HepG2 (cell line): Measurements from ENCODE around the gene NOP56.

Experiments used
- CBFB ChIP-seq: sonication (generic); formaldehyde crosslinking; IDR thresholded peaks from 2 replicates; pipeline ENCODE4 v1.4.0; 2020; ENCODE audit warnings: missing genetic modification reagents
- CREB1 ChIP-seq, 2 experiments: fragments of 450-650 bp in 1 of 2; IDR thresholded peaks; 2 replicates each; pipeline ENCODE4 v1.6.1; 2016 to 2017; ENCODE audit warnings: control low read depth in 1 of 2, mild to moderate bottlenecking in 1 of 2, missing compliant biosample characterization in 1 of 2, missing genetic modification characterization in 1 of 2
- CTCF ChIP-seq: sonication (generic); formaldehyde crosslinking; IDR thresholded peaks from 2 replicates; pipeline ENCODE4 v1.5.0; 2020; ENCODE audit warnings: mild to moderate bottlenecking, missing genetic modification reagents, moderate library complexity
- FOXM1 ChIP-seq: sonication (generic); formaldehyde crosslinking; IDR thresholded peaks from 2 replicates; pipeline ENCODE4 v1.5.0; 2020; ENCODE audit warnings: missing genetic modification reagents
- FOXO4 ChIP-seq: sonication (generic); formaldehyde crosslinking; conservative IDR thresholded peaks from 2 replicates; pipeline ENCODE4 v1.8.1; 2023; ENCODE audit warnings: missing genetic modification reagents
- MEIS1 ChIP-seq: sonication (generic); formaldehyde crosslinking; IDR thresholded peaks from 2 replicates; pipeline ENCODE4 v1.9.0; 2021; ENCODE audit warnings: mild to moderate bottlenecking, missing genetic modification reagents, moderate library complexity, borderline replicate concordance
- POLR2AphosphoS5 ChIP-seq: IDR thresholded peaks from 2 replicates; pipeline ENCODE4 v1.6.1; 2012; ENCODE audit warnings: low read depth, low read length
- SRY ChIP-seq: sonication (generic); formaldehyde crosslinking; IDR thresholded peaks from 2 replicates; pipeline ENCODE4 v1.8.0; 2022; ENCODE audit warnings: mild to moderate bottlenecking, missing genetic modification reagents
- TAF1 ChIP-seq: sonication (generic); formaldehyde crosslinking; IDR thresholded peaks from 2 replicates; pipeline ENCODE4 v1.4.0; 2020; ENCODE audit warnings: missing genetic modification reagents
- ZNF446 ChIP-seq: sonication (generic); formaldehyde crosslinking; IDR thresholded peaks from 2 replicates; pipeline ENCODE4 v1.5.0; 2020; ENCODE audit warnings: mild to moderate bottlenecking, missing genetic modification reagents
- ZNF510 ChIP-seq: sonication (generic); formaldehyde crosslinking; IDR thresholded peaks from 2 replicates; pipeline ENCODE4 v1.4.0; 2020; ENCODE audit warnings: low read depth, mild to moderate bottlenecking, missing genetic modification reagents
- ZNF567 ChIP-seq: sonication (generic); formaldehyde crosslinking; IDR thresholded peaks from 2 replicates; pipeline ENCODE4 v1.8.1; 2023; ENCODE audit warnings: mild to moderate bottlenecking, missing genetic modification reagents, borderline replicate concordance

- TF ChIP-seq ZNF567 (CRISPR knock-in tag): no peak
- TF ChIP-seq CREB1 (IDR thresholded peaks at IDR 0.05): no peak
- TF ChIP-seq CREB1 (CRISPR knock-in tag; IDR thresholded peaks at IDR 0.05): no peak
- TF ChIP-seq SRY (CRISPR knock-in tag): no peak
- no peak for TF ChIP-seq TAF1 (CRISPR knock-in tag)
- no peak for TF ChIP-seq ZNF510 (CRISPR knock-in tag)
- no peak for TF ChIP-seq ZNF446
- no peak for TF ChIP-seq CBFB (CRISPR knock-in tag)
- TF ChIP-seq MEIS1 (CRISPR knock-in tag): no peak
- TF ChIP-seq FOXM1 (CRISPR knock-in tag): no peak
- TF ChIP-seq CTCF (CRISPR knock-in tag): no peak
- no peak for TF ChIP-seq POLR2AphosphoS5
- no peak for TF ChIP-seq FOXO4 (CRISPR knock-in tag)
These were observed 44.2 kb downstream of the NOP56 start for GRCh38 chr20:2696646-2697045.
